ENCODE measurements around the gene CACNG4. TPM values are rescaled to one million over a fixed set of nuclear protein-coding genes. Genes with fewer than 3 reads are reported as not detected.

CACNG4 gene
- total RNA-seq, 1 donor from 2014 or later: 5.8 TPM

- peaks cover under 1% of the 10 kb centered on the region for H3K4me1 Mint-ChIP-seq (ENCODE audit: low read depth, unreplicated experiment)
- H3K4me3 Mint-ChIP-seq (ENCODE audit: unreplicated experiment): no peak overlapping the region
- Histone ChIP-seq H3K36me3 (ENCODE audit: insufficient read depth, low read length) (no peaks in the 10 kb centered on the region), H3K9ac (ENCODE audit: low read length) (no peak overlapping the region), H3K4me2 (ENCODE audit: low read length) (no peak overlapping the region), H3K27me3 (ENCODE audit: insufficient read depth, low read length) (no peaks in the 10 kb centered on the region), H3K9me3 (ENCODE audit: insufficient read depth, low read depth, low read length) (no peaks in the 10 kb centered on the region), H3K4me1 (ENCODE audit: insufficient read depth, low read length) (no peaks in the 10 kb centered on the region), H3K27ac (ENCODE audit: low read depth, low read length) (no peak overlapping the region), H3K79me2 (ENCODE audit: insufficient read depth, low read length) (no peaks in the 10 kb centered on the region), H3K4me3 (ENCODE audit: insufficient read depth, low read depth, low read length) (no peak overlapping the region), H2AFZ (ENCODE audit: low read depth, low read length) (no peak overlapping the region), H4K20me1 (ENCODE audit: insufficient read depth, low read length) (no peaks in the 10 kb centered on the region)
- peaks cover 11% of the 10 kb centered on the region for H3K27me3 Mint-ChIP-seq (ENCODE audit: low read depth, unreplicated experiment)
- TF ChIP-seq EZH2 (IDR thresholded peaks at IDR 0.05; ENCODE audit: insufficient read depth, low read length) (no peak), CTCF (IDR thresholded peaks at IDR 0.05; ENCODE audit: insufficient read depth, low read depth, low read length) (no peak)
- H3K36me3 Mint-ChIP-seq (ENCODE audit: low read depth, unreplicated experiment): peaks cover 2% of the 10 kb centered on the region
- H3K27ac Mint-ChIP-seq (ENCODE audit: unreplicated experiment): no peak overlapping the region
- FAIRE-seq (no peak), DNase-seq (ENCODE audit: low read depth) (no peak)
- H3K9me3 Mint-ChIP-seq (ENCODE audit: unreplicated experiment): peaks cover 3% of the 10 kb centered on the region
Observed at GRCh38 chr17:67058036-67058435, 93.5 kb downstream of the CACNG4 start.

- Histone ChIP-seq H3K27ac (ENCODE audit: low read depth, low read length) (no peak overlapping the region), H3K4me1 (ENCODE audit: insufficient read depth, low read length) (no peaks in the 10 kb centered on the region), H3K9ac (ENCODE audit: low read length) (no peak overlapping the region), H3K27me3 (ENCODE audit: insufficient read depth, low read length) (no peaks in the 10 kb centered on the region), H3K4me3 (ENCODE audit: insufficient read depth, low read depth, low read length) (no peak overlapping the region), H2AFZ (ENCODE audit: low read depth, low read length) (no peak overlapping the region), H3K79me2 (ENCODE audit: insufficient read depth, low read length) (no peaks in the 10 kb centered on the region), H3K4me2 (ENCODE audit: low read length) (no peak overlapping the region), H3K9me3 (ENCODE audit: insufficient read depth, low read depth, low read length) (no peaks in the 10 kb centered on the region), H3K36me3 (ENCODE audit: insufficient read depth, low read length) (no peaks in the 10 kb centered on the region), H4K20me1 (ENCODE audit: insufficient read depth, low read length) (no peaks in the 10 kb centered on the region)
- Mint-ChIP-seq H3K4me1 (ENCODE audit: low read depth, unreplicated experiment) (peaks cover 1% of the 10 kb centered on the region), H3K9me3 (ENCODE audit: unreplicated experiment) (peaks cover 3% of the 10 kb centered on the region), H3K4me3 (ENCODE audit: unreplicated experiment) (no peak overlapping the region), H3K27ac (ENCODE audit: unreplicated experiment) (no peak overlapping the region), H3K27me3 (ENCODE audit: low read depth, unreplicated experiment) (peaks cover 8% of the 10 kb centered on the region), H3K36me3 (ENCODE audit: low read depth, unreplicated experiment) (peaks cover 2% of the 10 kb centered on the region)
- DNase-seq (ENCODE audit: low read depth) (no peak), FAIRE-seq (no peak)
- TF ChIP-seq CTCF (IDR thresholded peaks at IDR 0.05; ENCODE audit: insufficient read depth, low read depth, low read length): no peak
- no peak for TF ChIP-seq EZH2 (IDR thresholded peaks at IDR 0.05; ENCODE audit: insufficient read depth, low read length)
Observed at GRCh38 chr17:67059372-67059771, 94.9 kb downstream of the CACNG4 start.

DNA sequence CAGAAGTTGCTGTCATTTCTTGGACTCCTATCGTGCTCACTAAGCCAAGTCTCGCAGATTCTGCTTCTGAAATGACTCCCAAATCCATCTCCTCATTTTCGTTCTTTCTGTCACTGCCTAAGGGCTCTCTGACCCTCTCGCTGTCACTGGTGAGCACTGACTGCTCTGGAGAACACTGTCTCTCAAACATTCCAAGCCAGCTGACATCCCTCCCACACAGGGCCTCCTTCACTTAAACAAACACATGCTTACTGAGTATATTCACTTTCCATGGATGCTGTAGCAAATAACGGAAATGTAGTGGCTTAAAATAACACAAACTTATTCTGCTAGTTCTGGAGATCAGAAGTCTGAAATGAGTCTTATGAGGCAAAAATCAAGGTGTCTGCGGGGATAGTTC, 98.6 kb downstream of the CACNG4 start:
- Histone ChIP-seq H3K9ac (ENCODE audit: low read length) (no peak overlapping the region), H2AFZ (ENCODE audit: low read depth, low read length) (no peak overlapping the region), H3K36me3 (ENCODE audit: insufficient read depth, low read length) (no peaks in the 10 kb centered on the region), H3K79me2 (ENCODE audit: insufficient read depth, low read length) (no peaks in the 10 kb centered on the region), H3K4me1 (ENCODE audit: insufficient read depth, low read length) (no peaks in the 10 kb centered on the region), H4K20me1 (ENCODE audit: insufficient read depth, low read length) (no peaks in the 10 kb centered on the region), H3K4me3 (ENCODE audit: insufficient read depth, low read depth, low read length) (no peak overlapping the region), H3K9me3 (ENCODE audit: insufficient read depth, low read depth, low read length) (no peaks in the 10 kb centered on the region), H3K27ac (ENCODE audit: low read depth, low read length) (no peak overlapping the region), H3K4me2 (ENCODE audit: low read length) (no peak overlapping the region), H3K27me3 (ENCODE audit: insufficient read depth, low read length) (no peaks in the 10 kb centered on the region)
- H3K27me3 Mint-ChIP-seq (ENCODE audit: low read depth, unreplicated experiment): no peaks in the 10 kb centered on the region
- TF ChIP-seq EZH2 (IDR thresholded peaks at IDR 0.05; ENCODE audit: insufficient read depth, low read length) (no peak), CTCF (IDR thresholded peaks at IDR 0.05; ENCODE audit: insufficient read depth, low read depth, low read length) (no peak)
- H3K9me3 Mint-ChIP-seq (ENCODE audit: unreplicated experiment): no peaks in the 10 kb centered on the region
- peaks cover 1% of the 10 kb centered on the region for H3K4me1 Mint-ChIP-seq (ENCODE audit: low read depth, unreplicated experiment)
- DNase-seq (ENCODE audit: low read depth) (no peak), FAIRE-seq (no peak)
- H3K36me3 Mint-ChIP-seq (ENCODE audit: low read depth, unreplicated experiment): peaks cover 2% of the 10 kb centered on the region
- H3K27ac Mint-ChIP-seq (ENCODE audit: unreplicated experiment): no peak overlapping the region
- no peak overlapping the region for H3K4me3 Mint-ChIP-seq (ENCODE audit: unreplicated experiment)
